HL-60 (cell line): ENCODE results near the gene CNOT9.

Experiments
- DNase-seq, 2 experiments: peaks; one replicate each; pipeline ENCODE4 v3.0.0-alpha.2; 2010 to 2020; ENCODE audit warnings: low read depth in 1 of 2, low spot score in 1 of 2
- H3K27ac ChIP-seq: fragments of 250-450 bp; sonication (Bioruptor Pico); replicated peaks from 2 replicates; pipeline ENCODE4 v1.5.1; 2020; ENCODE audit warnings: mild to moderate bottlenecking, moderate library complexity
- H3K27me3 ChIP-seq: fragments of 250-450 bp; sonication (Bioruptor Pico); 2 replicates; pipeline ENCODE4 v1.5.1; 2021; ENCODE audit warnings: mild to moderate bottlenecking, moderate library complexity; ENCODE audit not compliant: insufficient read depth, poor library complexity, severe bottlenecking
- H3K4me3 ChIP-seq: replicated peaks from 2 replicates; pipeline ENCODE4 v1.5.1; 2011; ENCODE audit warnings: mild to moderate bottlenecking, control low read depth, low read length; ENCODE audit not compliant: insufficient read depth
- GABPA ChIP-seq: IDR thresholded peaks from 2 replicates; pipeline ENCODE4 v1.6.1; 2012; ENCODE audit warnings: low read depth
- POLR2AphosphoS5 ChIP-seq: IDR thresholded peaks from 2 replicates; pipeline ENCODE4 v1.6.1; 2012; ENCODE audit warnings: low read depth
- SPI1 ChIP-seq: IDR thresholded peaks from 2 replicates; pipeline ENCODE4 v1.6.1; 2012; ENCODE audit warnings: low read depth, mild to moderate bottlenecking, borderline replicate concordance
- TF ChIP-seq, protein P1 (sequence below): IDR thresholded peaks from 2 replicates; pipeline ENCODE4 v1.6.1; 2012; ENCODE audit warnings: low read depth; ENCODE audit not compliant: insufficient replicate concordance
- TF ChIP-seq, protein P2 (sequence below): IDR thresholded peaks from one replicate; pipeline ENCODE4 v1.5.1; 2011; ENCODE audit warnings: low read length, control low read depth, inconsistent platforms; ENCODE audit not compliant: insufficient read depth

The CNOT9 gene

DNA sequence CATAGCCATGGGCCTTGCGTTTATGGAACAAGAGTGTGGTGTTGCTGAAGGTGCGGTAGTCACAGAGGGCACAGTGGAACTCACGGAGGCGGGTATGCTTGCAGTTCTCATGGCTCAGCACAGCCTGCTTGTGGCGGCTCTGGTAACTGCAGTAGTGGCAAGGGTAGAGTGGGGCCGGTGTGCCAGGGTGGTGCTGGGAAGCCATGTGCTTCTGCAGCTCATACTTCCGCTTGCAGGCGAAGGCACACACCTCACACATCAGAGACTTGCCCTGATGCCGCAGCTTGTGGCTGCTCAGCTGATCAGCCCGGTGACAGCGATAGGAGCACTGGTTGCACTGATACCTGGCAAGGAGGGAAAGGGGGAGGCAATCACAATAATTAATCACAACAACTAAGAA is 76.1 kb downstream of the CNOT9 start:
- DNase-seq = no peak
- no peak overlapping the region for H3K4me3 ChIP-seq
- TF ChIP-seq, protein P1, sequence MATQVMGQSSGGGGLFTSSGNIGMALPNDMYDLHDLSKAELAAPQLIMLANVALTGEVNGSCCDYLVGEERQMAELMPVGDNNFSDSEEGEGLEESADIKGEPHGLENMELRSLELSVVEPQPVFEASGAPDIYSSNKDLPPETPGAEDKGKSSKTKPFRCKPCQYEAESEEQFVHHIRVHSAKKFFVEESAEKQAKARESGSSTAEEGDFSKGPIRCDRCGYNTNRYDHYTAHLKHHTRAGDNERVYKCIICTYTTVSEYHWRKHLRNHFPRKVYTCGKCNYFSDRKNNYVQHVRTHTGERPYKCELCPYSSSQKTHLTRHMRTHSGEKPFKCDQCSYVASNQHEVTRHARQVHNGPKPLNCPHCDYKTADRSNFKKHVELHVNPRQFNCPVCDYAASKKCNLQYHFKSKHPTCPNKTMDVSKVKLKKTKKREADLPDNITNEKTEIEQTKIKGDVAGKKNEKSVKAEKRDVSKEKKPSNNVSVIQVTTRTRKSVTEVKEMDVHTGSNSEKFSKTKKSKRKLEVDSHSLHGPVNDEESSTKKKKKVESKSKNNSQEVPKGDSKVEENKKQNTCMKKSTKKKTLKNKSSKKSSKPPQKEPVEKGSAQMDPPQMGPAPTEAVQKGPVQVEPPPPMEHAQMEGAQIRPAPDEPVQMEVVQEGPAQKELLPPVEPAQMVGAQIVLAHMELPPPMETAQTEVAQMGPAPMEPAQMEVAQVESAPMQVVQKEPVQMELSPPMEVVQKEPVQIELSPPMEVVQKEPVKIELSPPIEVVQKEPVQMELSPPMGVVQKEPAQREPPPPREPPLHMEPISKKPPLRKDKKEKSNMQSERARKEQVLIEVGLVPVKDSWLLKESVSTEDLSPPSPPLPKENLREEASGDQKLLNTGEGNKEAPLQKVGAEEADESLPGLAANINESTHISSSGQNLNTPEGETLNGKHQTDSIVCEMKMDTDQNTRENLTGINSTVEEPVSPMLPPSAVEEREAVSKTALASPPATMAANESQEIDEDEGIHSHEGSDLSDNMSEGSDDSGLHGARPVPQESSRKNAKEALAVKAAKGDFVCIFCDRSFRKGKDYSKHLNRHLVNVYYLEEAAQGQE = no peak
- no peak overlapping the region for H3K27ac ChIP-seq
- H3K27me3 ChIP-seq = no peaks in the 10 kb centered on the region

DNA sequence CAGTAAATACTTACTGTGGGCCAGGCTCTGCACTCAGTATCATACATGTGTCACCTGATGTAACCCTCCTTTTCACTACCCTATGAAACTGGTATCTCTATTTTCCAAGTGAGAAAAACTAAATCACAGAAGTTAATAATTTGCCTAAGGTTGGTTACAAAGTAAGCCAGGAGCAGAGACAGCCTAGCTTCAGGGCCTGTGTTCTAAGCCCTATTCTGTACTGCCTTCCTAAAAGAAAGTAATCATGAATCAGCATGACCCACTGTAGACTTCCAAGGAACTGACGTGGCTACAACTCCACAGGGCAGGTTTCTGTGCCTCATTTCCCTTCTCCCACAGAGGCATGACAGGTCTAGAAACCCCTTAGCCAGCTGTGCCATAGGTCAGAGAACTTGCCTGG is 76.5 kb downstream of the CNOT9 start:
- TF ChIP-seq GABPA = no peak
- no peak for TF ChIP-seq POLR2AphosphoS5
- TF ChIP-seq, protein P2, sequence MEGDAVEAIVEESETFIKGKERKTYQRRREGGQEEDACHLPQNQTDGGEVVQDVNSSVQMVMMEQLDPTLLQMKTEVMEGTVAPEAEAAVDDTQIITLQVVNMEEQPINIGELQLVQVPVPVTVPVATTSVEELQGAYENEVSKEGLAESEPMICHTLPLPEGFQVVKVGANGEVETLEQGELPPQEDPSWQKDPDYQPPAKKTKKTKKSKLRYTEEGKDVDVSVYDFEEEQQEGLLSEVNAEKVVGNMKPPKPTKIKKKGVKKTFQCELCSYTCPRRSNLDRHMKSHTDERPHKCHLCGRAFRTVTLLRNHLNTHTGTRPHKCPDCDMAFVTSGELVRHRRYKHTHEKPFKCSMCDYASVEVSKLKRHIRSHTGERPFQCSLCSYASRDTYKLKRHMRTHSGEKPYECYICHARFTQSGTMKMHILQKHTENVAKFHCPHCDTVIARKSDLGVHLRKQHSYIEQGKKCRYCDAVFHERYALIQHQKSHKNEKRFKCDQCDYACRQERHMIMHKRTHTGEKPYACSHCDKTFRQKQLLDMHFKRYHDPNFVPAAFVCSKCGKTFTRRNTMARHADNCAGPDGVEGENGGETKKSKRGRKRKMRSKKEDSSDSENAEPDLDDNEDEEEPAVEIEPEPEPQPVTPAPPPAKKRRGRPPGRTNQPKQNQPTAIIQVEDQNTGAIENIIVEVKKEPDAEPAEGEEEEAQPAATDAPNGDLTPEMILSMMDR = no peak
- TF ChIP-seq, protein P1 = no peak
- TF ChIP-seq SPI1 = no peak
- DNase-seq = no peak
- Histone ChIP-seq H3K27ac (no peak overlapping the region), H3K4me3 (no peak overlapping the region), H3K27me3 (no peaks in the 10 kb centered on the region)
